Astrocyte of the spinal cord (primary cell): ENCODE data around the gene SPON1.
"Not testable (repeated sequence)": the region's sequence is repeated elsewhere in the genome, so short reads cannot be mapped to it uniquely, and the experiment has no call there.

ENCODE experiments used
- DNase-seq: peaks from one replicate; pipeline ENCODE4 v3.0.0; 2011; ENCODE audit warnings: low read depth, low spot score
- H3K4me3 ChIP-seq: 2 replicates; pipeline ENCODE4 v1.5.1; 2011; ENCODE audit warnings: low read depth, mild to moderate bottlenecking, low read length, moderate library complexity
- CTCF ChIP-seq: IDR thresholded peaks from 2 replicates; pipeline ENCODE4 v1.5.1; 2012; ENCODE audit warnings: low read depth, mild to moderate bottlenecking, low read length, inconsistent platforms
- in situ Hi-C: cut with HindIII; loops from 2 replicates; pipeline ENCODE4 v1.10.0; 2017; ENCODE audit warnings: low sequenced_read_pairs

Gene SPON1

GRCh38 chr11:14270690-14271542, 308.4 kb downstream of the SPON1 start:
- DNase-seq: no peak
- TF ChIP-seq CTCF: no peak
- in situ Hi-C loops: no loop called here
- H3K4me3 ChIP-seq: no peak overlapping the region

- no peak overlapping the region for H3K4me3 ChIP-seq
- no peak for TF ChIP-seq CTCF
- in situ Hi-C loops: no loop called here
- DNase-seq: no peak
These were observed 311.4 kb downstream of the SPON1 start for GRCh38 chr11:14273895-14274294.

DNA sequence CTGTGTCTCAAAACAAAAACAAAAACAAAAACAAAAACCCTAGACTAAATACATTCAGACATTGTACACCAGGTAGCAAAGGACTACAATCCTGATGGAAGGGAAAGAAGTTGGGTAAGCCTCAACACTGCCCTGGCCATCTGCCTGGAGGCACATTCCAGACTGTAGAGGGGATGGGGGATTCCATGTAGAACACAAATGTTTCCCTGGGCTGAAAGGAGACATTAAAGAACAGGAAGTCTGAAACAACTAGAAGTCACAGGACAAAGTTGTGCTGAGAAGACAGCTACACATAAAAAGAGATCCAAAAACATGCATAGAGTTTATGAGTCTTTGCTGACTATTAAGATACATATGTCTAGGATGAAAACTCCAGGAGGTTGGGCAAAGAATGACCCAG, 312.6 kb downstream of the SPON1 start:
- DNase-seq: peak; percentile 46
- in situ Hi-C loops: loop anchor here (25.0 kb wide), 1 partner anchor 187 kb away; no protein-coding TSS in a partner anchor
- no peak overlapping the region for H3K4me3 ChIP-seq
- TF ChIP-seq CTCF: no peak

DNA sequence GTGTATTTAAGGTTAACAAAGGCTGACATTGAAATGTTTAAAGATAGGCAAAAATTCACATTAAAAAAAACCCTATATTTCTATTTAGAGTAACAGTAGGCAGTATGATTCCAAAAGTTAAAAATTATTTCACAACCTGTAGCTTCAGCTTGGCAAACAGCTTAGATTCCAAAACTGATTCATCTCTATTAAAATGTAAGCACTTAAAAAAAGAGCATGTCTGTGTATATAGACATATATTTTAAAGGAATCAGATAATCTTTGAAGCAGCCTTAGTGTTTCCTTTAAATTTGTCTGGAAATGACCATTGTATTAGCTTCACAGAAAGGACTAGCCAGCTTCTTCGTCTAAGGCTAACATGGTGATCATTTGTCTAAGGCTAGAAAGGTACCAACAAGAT, 316.3 kb downstream of the SPON1 start:
- in situ Hi-C loops: loop anchor here (25.0 kb wide), 1 partner anchor 183 kb away; no protein-coding TSS in a partner anchor
- not testable (repeated sequence) for DNase-seq, H3K4me3 ChIP-seq

DNA sequence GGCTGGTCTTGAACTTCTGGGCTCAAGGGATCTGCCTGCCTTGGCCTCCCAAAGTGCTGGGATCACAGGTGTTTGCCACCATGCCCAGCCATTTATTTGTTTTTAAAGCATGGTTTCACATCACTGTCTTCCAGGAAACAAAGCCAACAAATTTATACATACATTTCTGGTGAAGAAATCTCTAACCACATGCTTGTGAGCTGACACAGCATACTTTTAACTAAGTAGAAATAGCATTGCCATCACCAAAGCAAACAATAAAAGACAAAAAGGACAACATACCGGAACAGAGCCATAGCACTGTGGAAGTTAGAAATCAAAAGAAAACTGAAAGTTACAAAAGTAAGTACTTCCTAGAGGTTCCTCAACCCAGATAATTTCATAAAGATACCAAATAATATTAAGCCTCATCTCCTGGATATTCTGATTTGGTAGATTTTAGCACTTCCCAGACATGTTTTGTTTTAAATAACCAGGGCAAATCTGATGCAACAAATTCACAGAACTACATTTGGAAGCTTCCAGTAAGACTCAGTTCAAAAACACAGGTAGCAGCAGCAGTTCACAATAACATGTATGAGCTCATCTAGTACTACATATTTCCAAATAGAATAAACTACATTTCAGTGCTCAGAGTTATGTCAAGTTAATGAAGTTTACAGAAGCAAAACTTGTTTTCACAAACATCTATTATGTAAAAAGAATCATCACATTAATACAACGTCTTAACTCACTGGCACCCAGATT, 325.8 kb downstream of the SPON1 start:
- in situ Hi-C loops: loop anchor here (25.0 kb wide), 1 partner anchor 174 kb away; no protein-coding TSS in a partner anchor
- no peak overlapping the region for H3K4me3 ChIP-seq
- TF ChIP-seq CTCF: no peak
- peak; percentile 85 for DNase-seq

GRCh38 chr11:14290422-14290821, 327.9 kb downstream of the SPON1 start:
- no peak for DNase-seq
- TF ChIP-seq CTCF: no peak

DNA sequence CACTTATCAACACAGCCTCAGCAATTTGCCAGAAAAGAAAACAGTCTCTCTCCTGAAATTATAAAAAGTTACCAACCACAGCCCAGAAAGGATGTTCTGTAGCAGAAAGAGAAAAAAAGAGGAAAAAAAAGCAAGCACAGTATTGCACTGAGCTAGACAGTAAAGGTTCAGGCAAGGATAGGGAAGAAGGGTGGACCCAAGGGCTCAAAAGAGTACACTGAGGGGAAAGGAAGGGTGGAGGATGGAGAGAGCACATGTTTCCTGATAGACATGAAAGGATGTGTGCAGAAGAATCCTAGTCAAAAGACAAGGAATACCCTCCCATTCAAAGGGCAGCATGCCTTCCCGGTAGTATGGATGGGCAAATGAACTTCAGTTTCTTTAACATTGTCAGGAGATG, 337.4 kb downstream of the SPON1 start:
- H3K4me3 ChIP-seq: no peak overlapping the region
- in situ Hi-C loops: loop anchor here (25.0 kb wide), 1 partner anchor 162 kb away; no protein-coding TSS in a partner anchor
- no peak for DNase-seq
- no peak for TF ChIP-seq CTCF

More at GRCh38 chr11:14290422-14290821, 327.9 kb downstream of the SPON1 start:
- in situ Hi-C loops: loop anchor here (25.0 kb wide), 1 partner anchor 172 kb away; no protein-coding TSS in a partner anchor
- no peak overlapping the region for H3K4me3 ChIP-seq
